NCI-H2196 treated with DMSO at 0.1 percent for 48 hours (cell line): ENCODE data around the gene CSNK1G1.
"Not testable (repeated sequence)": the region's sequence is repeated elsewhere in the genome, so short reads cannot be mapped to it uniquely, and the experiment has no call there.

Experiments
- DNase-seq: peaks from one replicate; lab custom pipeline; 2025; ENCODE audit not compliant: unreplicated experiment; lab: John Stamatoyannopoulos, UW

The CSNK1G1 gene

DNA sequence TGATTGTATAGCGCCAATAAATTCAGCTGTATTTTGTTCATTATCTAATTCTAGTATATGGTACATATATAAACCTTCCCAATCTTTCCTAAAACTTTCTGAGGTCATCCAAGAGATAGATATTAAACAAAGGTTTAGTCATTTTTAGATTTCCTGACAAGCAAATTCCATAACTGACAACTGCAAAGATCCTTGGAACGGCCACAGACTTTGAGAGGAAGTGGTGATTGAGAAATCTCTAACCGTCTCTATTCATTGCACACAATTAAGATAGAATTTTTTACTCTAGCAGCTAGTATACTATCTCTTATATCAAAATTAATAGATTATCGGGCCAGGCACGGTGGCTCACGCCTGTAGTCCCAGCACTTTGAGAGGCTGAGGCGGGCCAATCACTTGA, 4.7 kb downstream of the CSNK1G1 start:
- no peak for DNase-seq

DNA sequence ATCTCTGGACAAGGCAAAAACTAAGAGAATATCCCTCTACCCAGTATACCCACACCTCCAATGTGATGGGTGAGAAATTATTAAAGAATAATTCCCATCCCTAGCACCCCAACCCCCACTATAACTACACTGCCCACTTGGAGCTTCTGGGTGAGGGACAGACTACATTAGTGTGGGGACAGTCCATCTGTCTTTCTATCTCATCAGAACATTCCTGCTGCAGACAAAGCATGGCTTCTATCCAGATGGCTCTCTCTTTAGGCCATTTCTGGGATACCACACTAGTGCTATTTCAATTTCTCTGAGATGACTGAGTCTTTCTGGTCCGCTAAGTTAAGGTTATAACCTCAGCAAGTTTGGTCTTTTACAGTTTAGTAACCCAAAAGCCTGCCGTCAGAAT, 6.6 kb downstream of the CSNK1G1 start:
- no peak for DNase-seq

DNA sequence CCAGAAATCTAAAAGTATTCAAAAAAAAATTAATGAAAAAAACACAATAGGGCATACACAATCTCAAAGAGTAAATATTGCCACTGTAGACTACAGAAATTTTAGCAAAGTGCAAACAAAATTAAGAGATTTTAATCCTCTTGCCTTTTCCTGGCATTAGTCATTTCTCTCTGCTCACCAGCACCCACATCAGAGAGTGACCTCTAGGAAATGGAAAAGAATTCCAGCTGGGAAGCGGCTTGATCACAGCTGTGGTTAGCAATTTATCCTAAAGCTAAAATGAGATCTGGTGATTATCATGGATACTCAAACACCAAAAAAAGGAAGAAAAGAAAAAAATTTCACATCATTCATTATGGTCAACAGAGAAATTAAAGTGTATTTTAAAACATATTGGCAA, 7.5 kb downstream of the CSNK1G1 start:
- DNase-seq: no peak

DNA sequence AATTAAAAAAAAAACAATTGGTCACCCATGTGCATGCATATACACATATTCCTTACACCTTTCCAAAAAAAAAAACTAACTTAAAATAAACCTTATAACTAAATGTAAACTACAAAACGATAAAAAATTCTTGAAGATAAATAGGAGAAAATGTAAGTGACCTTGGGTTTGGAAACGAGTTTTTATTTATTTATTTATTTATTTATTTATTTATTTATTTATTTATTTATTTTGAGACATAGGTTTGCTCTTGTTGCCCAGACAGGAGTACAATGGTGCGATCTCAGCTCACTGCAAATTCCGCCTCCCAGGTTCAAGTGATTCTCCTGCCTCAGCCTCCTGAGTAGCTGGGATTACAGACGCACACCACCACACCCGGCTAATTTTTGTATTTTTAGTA, 9.7 kb downstream of the CSNK1G1 start:
- DNase-seq: not testable (repeated sequence)

DNA sequence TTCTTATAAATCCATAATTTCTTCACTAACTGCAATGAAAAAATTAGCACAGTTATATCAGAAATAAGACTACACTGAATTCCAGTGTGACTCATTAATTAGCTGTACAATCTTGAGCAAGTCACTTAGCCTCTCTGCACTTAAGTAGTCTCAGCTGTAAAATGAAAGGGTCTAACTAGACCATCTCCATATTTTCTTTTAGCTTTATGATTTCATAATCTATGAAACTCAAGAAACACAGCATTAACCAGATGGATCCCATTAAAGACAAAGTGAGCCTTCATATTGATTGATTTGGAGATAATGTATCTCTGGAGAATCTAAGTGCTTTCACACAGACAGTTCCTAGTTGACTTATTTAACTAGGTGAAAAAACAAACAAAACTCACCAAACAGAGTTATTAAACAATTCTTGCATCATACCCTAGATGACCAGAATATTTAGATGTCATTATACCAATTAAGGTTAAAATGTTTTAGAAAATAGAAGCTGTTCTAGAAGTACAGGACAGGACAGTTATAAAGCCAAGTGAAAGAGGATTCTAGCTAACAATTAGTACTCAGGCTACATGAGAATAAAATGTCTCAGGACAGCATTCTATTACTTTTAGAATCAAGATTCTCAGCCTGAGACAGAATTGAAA, 11.2 kb downstream of the CSNK1G1 start:
- DNase-seq: no peak

DNA sequence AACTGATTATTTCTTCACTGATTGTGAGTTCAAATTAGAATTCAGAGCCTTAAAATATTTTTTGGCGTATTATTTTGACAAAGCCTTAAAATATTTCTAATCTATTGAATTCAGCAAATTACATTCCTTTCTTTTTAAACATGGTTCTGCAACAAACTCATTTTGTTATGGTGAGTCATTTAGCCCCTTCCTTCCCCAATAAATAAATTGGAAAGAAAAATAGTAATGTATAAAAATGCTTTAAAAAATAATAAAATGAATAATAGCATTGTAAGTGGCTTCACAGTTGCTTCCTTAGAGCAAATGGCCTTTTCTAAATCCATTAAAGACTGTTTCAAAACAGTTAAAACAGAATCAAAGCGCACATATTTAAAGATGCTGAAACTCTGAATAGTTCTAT, 12.1 kb downstream of the CSNK1G1 start:
- DNase-seq: no peak

DNA sequence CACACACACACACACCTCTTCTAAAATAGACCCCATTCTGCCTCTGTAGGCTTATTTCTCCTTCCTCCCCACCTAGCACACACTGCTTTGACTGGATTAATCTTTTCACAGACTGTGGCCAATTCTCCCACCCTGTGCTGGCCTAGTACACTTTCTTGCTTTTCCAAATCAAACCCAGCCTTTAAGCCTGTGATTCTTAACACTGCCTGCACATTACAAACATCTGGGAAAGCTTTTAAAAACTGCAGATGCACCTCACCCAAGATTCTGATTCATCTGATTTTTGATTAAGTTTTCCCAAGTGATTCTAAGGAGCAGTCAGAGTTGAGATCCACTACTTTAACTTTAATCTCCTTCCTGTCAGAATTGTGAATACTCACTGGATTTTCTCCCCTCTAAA, 12.8 kb downstream of the CSNK1G1 start:
- no peak for DNase-seq

DNA sequence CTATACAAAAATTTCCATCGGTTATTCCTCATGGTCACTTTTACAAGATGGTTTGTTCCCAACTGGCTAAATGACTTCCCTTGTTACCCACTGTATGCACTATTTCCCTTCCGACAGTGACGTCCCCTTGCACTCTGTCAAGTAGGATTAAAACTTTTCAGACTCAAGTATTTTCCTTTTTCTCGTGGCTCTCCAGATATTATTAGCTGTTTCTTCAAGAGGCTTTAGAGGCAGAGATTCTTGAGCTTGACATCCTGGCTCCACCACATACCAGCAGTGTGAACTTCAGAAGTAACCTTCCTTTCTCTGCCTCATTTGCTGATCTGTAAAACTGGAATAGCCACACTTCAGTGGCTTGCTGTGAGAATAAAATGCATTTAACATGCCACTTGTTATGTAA, 14.0 kb downstream of the CSNK1G1 start:
- no peak for DNase-seq

DNA sequence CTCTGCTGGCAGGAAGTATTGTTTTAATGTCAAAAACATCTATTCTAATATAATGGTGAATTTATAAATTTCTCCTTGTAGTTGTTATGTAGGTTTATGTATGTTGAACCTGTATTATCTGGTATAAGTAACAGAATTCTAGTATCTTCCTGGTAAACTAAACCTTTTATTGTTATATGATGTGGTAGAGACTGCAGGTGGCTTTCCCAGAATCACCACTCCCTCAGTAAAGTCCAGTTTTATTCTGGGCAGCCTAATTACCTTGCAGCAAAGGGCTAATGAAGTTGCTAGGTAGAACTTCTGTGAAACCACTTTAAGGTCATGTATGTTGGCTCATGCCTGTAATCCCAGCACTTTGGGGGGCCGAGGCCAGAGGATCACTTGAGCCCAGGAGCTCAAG, 15.6 kb downstream of the CSNK1G1 start:
- no peak for DNase-seq

DNA sequence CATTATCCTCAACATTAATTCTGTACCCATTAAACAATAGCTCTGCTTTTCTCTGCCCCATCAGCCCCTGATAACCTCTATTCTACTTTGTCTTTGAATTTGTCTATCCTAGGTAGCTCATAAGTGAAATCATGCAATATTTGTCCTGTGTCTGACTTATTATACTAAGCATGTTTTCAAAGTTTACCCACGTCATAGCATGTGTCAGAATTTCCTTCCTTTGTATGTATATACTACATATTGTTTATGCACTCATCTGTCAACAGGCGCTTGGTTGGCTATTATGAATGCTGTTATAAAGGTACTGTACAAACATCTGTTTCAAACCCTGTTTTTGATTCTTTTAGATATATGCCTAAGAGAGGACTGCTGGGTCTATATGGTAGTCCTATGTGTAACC, 18.2 kb downstream of the CSNK1G1 start:
- no peak for DNase-seq

DNA sequence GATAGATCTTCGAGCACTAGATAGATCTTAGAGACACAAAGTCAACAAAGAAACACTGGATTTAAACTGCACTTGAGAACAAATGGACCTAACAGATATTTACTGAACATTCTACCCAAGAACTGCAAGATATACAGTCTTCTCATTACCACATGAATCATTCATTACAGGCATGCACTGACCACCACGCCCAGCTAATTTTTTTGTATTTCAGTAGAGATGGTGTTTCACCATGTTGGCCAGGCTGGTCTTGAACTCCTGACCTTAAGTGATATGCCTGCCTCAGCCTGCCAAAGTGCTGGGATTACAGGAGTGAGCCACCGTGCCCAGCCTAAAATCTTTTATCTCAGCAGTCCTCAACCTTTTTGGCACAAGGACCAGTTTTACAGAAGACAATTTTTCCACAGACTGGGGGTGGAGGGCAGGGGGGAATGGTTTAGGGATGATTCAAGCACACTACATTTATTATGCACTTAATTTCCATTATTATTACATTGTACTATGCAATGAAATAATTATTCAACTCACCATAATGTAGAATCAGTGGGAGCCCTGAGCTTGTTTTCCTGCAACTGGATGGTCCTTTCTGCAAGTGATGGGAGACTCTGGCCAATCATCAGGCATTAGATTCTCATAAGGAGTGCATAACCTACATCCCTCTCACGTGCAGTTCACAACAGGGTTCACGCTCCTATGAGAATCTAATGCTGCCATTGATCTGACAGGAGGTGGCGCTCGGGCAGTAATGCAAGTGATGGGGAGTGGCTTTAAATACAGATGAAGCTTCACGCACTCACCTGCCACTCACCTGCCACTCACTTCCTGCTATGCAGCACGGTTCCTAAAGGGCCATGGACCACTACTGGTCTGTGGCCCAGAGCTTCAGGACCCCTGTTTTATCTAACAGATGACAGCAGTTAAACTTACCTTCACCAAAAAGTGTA, 21.7 kb downstream of the CSNK1G1 start:
- no peak for DNase-seq

DNA sequence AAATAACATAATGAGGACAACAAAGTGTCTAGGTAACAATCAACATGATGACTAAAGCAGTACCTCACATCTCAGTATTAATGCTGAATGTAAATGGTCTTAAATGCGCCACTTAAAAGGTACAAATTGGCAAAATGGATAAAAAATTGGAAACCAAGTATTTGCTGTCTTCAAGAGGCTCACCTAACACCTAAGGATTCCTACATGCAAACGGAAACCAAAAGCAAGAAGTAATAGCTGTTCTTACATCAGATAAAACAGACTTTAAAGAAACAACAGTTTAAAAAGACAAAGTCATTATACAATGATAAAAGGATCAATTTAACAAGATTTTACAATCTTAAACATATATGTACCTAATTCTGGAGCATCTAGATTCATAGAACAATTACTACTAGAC, 22.5 kb downstream of the CSNK1G1 start:
- DNase-seq: no peak

DNA sequence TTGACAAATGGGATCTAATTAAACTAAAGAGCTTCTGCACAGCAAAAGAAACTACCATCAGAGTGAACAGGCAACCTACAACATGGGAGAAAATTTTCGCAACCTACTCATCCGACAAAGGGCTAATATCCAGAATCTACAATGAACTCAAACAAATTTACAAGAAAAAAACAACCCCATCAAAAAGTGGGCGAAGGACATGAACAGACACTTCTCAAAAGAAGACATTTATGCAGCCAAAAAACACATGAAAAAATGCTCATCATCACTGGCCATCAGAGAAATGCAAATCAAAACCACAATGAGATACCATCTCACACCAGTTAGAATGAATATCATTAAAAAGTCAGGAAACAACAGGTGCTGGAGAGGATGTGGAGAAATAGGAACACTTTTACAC, 24.3 kb downstream of the CSNK1G1 start:
- DNase-seq: not testable (repeated sequence)

DNA sequence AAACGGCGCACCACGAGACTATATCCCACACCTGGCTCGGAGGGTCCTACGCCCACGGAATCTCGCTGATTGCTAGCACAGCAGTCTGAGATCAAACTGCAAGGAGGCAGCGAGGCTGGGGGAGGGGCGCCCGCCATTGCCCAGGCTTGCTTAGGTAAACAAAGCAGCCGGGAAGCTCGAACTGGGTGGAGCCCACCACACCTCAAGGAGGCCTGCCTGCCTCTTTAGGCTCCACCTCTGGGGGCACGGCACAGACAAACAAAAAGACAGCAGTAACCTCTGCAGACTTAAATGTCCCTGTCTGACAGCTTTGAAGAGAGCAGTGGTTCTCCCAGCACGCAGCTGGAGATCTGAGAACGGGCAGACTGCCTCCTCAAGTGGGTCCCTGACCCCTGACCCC, 29.0 kb downstream of the CSNK1G1 start:
- DNase-seq: not testable (repeated sequence)

DNA sequence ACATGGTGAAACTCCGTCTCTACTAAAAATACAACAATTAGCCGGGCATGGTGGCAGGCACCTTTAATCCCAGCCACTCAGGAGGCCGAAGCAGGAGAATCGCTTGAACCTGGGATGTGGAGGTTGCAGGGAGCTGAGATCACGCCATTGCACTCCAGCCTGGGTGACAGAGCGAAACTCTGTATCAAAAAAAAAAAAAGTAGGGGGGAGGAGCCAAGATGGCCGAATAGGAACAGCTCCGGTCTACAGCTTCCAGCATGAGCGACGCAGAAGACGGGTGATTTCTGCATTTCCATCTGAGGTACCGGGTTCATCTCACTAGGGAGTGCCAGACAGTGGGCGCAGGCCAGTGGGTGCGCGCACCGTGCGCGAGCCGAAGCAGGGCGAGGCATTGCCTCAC, 29.5 kb downstream of the CSNK1G1 start:
- not testable (repeated sequence) for DNase-seq

DNA sequence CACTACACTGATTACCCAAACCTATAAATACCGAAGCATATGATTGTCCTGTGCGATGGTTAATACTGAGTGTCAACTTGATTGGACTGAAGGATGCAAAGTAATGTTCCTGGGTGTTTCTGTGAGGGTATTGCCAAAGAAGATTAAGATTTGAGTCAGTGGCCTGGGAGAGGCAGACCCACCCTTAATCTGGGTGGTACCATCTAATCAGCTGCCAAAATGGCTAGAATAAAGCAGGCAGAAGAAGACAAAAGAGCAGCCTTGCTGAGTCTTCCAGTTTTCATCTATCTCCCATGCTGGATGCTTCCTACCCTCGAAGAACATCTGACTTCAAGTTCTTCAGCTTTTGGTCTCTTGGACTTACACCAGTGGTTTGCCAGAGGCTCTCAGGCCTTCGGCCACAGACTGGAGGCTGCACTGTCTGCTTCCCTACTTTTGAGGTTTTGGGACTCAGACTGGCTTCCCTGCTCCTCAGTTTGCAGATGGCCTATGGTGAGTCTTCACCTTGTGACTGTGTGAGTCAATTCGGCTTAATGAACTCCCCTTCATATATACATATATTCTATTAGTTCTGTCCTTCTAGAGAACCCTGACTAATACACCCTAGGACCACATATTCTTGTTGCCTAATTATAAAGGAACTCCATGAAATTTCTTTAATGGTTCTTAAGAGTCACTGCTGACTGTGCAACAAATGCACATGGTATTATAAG, 31.7 kb downstream of the CSNK1G1 start:
- DNase-seq: no peak

DNA sequence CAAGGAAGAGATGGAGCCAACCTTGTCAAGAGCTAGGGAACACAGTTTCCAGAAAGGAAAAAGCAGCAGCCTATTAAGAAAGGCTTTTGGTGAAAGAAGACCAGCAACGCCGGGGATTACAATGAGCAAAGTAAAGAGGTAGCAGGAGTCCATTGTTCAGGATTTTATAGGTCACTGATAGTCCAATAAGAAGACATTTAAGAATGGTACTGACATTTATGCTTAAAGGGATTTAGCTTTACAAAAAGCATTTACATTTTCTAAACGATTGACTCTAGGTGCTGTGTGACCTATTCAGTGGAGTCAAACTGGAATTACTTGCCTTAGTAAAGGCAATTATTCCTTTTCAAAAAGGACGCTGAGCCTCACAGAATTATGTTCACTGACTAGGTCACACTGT, 40.8 kb downstream of the CSNK1G1 start:
- DNase-seq: no peak

DNA sequence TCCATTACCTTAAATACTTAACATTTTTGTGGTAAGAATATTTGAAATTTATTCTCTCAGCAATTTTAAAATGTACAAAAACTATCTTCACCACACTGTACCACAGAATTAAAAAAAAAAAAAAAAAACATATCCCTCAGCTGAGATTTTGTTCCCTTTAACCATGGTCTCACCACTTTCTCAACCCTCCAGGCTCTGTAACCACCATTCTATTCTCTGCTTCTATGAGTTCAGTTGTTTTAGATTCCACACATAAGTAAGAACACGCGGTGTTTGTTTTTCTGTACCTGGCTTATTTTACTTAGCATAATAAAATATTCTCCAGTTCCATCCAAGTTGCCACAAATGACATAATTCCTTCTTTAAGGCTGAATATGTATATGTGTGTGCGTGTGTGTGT, 41.5 kb downstream of the CSNK1G1 start:
- DNase-seq: no peak

DNA sequence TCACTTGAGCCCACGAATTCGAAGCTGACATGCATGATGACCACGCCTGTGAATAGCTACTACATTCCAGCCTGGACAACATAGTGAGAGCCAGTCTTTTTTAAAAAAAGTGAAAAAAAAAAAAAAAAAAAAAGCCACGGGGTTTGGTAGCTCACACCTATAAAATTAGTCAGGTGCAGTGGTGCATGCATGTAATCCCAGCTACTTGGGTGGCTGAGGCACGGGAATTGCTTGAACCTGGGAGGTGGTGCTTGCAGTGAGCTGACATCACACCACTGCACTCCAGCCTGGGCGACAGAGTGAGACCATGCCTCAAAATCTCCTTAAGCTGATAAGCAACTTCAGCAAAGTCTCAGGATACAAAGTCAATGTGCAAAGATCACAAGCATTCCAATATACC, 44.4 kb downstream of the CSNK1G1 start:
- no peak for DNase-seq

DNA sequence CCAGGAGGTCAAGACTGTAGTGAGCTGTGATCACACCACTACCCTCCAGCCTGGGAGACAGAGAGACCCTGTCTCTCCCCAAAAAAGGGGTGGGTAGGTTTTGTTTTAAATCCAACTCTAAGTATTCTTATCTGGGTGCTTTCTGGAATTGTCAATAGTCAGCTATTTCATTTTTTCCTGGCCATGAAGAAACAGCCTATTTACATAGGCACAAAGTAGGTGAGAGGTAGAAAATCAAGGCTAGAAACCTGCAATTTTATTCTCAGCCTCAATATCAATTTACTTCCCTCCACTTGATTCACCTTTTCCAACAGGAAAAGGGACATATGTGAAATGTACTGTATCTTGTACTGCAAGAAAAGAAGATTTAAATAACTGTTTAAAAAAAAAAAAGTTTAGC, 45.9 kb downstream of the CSNK1G1 start:
- DNase-seq: no peak

DNA sequence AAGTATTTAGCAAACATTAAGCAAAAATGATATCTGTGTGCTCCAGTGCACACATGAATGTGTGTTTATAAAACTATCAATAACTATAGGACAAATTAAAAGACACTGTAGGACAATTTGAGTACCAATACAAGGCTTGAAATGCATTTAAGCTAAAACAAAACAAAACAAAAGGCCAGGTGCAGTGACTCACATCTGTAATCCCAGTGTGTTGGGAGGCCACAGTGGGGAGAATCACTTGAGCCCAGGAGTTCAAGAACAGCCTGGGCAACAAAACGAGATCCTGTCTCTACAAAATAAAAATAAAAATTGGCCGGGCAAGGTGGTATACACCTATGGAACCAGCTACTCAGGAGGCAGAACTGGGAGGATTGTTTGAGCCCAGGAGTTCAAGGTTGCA, 50.7 kb downstream of the CSNK1G1 start:
- no peak for DNase-seq

DNA sequence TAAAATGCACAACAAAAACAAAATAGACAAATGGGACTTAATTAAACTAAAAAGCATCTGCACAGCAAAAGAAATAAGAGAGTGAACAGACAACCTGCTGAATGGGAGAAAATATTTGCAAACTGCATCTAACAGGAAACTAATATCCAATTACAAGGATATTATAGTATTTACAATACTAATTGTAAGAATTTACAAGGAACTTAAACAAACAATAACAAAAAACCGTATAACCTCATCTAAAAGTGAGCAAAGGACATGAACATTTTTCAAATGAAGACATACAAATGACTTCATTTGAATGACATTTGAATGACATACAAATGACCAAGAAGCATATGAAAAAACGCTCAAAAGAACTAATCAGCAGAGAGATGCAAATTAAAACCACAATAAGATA, 66.4 kb downstream of the CSNK1G1 start:
- DNase-seq: no peak
